Hepatocyte (in vitro differentiated cells): ENCODE results near the gene PGAP2.

Experiments used
- EZH2 ChIP-seq: fragments of 200-600 bp; sonication (generic); IDR thresholded peaks from 2 replicates; pipeline ENCODE4 v1.6.1; 2016; ENCODE audit warnings: antibody characterized with exemption, mild to moderate bottlenecking, borderline replicate concordance
- EZH2phosphoT487 ChIP-seq: fragments of 200-600 bp; sonication (generic); IDR thresholded peaks from one replicate; pipeline ENCODE4 v1.6.1; 2018; ENCODE audit warnings: antibody characterized with exemption, mild to moderate bottlenecking, low read depth, moderate library complexity; ENCODE audit not compliant: unreplicated experiment, severe bottlenecking
- TF ChIP-seq, protein P1 (sequence below): fragments of 200-600 bp; sonication (generic); IDR thresholded peaks from 2 replicates; pipeline ENCODE4 v1.5.1; 2016; ENCODE audit warnings: antibody characterized with exemption, mild to moderate bottlenecking; ENCODE audit not compliant: poor library complexity

DNA sequence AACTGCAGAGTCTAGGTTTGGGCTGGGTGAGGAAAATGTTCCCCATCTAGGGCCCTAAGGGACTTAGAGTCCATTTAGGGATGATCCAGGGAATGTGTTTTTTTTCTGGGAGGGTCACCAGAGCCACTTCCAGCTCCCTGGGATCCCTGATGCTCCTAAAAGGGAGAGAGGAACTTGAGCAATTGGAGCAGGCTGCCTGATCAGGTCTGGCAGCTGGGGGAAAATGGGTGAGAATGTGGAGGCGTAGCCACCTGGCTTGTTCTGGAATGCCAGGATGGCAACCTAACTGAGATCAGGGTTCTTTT lies 1.2 kb downstream of the PGAP2 start:
- TF ChIP-seq, protein P1, sequence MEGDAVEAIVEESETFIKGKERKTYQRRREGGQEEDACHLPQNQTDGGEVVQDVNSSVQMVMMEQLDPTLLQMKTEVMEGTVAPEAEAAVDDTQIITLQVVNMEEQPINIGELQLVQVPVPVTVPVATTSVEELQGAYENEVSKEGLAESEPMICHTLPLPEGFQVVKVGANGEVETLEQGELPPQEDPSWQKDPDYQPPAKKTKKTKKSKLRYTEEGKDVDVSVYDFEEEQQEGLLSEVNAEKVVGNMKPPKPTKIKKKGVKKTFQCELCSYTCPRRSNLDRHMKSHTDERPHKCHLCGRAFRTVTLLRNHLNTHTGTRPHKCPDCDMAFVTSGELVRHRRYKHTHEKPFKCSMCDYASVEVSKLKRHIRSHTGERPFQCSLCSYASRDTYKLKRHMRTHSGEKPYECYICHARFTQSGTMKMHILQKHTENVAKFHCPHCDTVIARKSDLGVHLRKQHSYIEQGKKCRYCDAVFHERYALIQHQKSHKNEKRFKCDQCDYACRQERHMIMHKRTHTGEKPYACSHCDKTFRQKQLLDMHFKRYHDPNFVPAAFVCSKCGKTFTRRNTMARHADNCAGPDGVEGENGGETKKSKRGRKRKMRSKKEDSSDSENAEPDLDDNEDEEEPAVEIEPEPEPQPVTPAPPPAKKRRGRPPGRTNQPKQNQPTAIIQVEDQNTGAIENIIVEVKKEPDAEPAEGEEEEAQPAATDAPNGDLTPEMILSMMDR: no peak
- TF ChIP-seq EZH2phosphoT487 (no peak), EZH2 (no peak)
